GM18502 (cell line): ENCODE data around the gene UTP14A.

Source experiments
- ATAC-seq: cut with Tn5 transposase; IDR thresholded peaks from one replicate; pipeline ENCODE4 v1.9.1; 2021; ENCODE audit warnings: mild to moderate bottlenecking; ENCODE audit not compliant: unreplicated experiment, poor library complexity

Gene UTP14A

DNA sequence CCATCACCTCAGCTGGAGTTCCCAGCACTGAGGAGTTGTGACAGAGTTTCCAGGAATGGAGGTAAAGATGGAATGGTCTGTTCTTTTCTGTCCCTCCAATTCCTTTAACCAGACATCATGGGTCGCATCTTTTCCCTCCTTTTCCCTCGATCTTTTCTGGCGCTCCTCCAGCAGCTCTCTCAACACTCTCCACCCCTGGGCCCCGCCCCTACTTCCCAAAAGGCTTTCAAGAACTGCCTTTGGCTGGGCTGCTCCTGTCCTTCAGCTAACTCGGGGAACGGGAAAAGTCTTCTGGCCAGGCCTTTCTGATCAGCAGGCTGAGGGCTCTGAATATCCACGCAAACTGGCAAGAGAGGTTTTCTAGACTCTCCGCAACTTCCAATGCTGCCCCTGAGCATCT, 34.0 kb downstream of the UTP14A start:
- no peak for ATAC-seq

DNA sequence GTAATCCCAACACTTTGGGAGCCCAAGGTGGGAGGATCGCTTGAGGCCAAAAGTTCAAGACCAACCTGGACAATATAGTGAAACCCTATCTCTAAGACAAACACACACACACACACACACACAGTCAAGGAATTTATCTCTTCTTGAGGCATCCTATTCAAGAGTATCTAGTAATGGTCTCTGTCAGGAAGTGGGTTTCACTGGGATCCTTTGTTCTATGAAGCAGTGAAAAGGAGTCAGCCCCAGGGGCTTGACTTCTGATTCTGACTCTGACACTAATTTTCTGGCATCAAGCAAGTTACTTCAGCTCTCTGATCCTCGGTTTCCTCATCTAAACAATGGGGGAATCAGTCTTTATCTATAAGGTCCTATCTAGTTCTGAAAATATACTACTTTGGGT, 34.8 kb downstream of the UTP14A start:
- ATAC-seq, result no peak

GRCh38 chrX:129945131-129945530, 39.2 kb downstream of the UTP14A start:
- no peak for ATAC-seq

- no peak for ATAC-seq
Measured at GRCh38 chrX:129953334-129953648, 47.3 kb downstream of the UTP14A start.

- no peak for ATAC-seq
Measured at GRCh38 chrX:129953881-129954280, 47.9 kb downstream of the UTP14A start.

- ATAC-seq, result no peak
Measured at GRCh38 chrX:129954804-129955203, 48.8 kb downstream of the UTP14A start.

GRCh38 chrX:129955682-129956081, 49.7 kb downstream of the UTP14A start:
- no peak for ATAC-seq

GRCh38 chrX:129956145-129956544, 50.2 kb downstream of the UTP14A start:
- no peak for ATAC-seq

DNA sequence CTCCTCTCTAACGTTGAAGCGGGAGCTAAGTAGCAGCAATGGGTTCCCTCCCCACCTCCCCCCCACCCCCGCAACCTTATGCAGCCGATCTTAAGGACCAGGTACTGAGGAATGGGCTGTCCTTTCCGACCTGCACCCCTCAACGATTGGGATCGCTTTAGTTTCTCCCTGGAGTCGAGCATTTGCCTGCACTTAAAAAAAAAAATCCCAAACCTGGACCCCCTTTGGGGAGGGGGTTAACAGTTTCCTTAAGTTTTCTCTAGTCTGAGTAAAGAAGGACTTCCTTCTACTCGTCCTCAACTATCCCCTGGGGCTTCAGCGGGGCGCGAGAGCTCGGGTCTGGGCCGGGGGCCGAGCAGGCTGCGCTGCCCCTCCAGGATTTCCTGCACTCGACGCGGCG, 50.8 kb downstream of the UTP14A start:
- no peak for ATAC-seq

DNA sequence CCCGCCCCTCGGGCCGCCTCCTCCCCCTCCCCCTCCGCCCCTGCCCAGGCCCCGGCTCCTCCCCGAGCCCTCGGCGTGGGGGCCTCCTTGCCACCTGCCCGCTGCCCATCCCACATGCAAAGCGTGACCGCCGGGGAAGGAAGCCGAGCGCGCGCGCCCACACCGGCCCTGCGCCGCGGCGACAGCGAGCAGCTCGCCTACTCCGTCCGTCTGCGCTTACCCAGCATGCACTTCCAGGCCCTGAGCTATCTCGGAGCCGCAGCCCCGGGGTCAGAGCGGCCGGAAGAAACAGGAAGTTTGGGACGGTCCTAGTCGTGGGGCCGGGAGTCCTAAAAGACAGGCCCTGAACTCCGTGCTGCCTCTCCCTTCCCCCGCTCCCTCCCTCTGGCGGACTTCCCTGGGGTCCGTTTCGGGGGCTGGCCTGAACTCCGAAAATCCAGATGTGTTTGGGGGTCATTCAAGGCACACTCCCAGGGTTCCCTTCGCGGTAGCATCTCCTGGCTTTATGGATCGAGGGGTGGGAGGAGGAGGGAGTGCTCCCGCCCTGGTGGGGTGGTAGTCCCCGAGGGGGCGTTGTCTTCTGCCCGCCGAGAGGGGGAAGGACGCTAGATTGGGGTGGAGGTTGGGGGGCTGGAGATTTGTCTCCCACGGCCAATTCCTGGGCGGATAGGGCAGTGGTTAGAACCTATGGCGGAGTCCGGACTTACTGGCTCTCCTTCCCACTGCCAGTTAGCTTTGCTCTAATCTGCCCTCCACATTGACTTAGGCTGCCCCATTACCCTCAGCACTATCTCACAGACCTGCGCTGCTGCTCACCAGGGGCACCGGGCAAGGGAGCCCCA, 51.5 kb downstream of the UTP14A start:
- peak; percentile 61 for ATAC-seq

GRCh38 chrX:129958083-129958465, 52.1 kb downstream of the UTP14A start:
- ATAC-seq, result no peak

DNA sequence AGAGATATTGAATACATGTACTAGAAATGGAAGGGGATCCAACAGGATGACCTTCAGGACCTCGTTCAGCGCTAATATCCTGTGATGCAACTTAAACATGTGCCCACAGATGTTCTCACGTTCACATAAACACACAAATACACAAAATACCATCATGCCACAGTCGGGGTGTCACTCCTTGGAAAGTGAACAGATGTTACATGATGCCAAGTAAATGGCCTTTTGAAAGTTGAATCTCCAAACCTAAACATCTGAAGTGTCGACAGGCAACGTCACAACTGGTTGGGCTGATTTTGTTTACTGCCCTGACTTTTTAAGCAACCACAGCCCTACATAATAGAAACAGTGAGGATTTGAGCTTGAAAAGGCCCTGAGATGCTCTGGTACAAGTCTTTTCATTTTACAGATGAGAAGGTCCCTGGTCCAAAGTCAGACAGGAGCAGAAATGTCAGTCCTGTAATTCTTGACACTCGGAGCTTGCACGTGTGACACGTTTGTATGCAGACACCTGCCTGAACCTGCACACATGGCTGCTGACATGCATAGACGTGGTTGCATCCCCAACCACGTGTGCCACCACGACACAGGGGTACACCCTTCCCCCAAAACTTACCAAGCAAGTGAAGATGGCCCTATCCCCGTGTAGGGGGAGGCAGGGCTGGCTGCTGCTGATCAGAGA, 53.0 kb downstream of the UTP14A start:
- no peak for ATAC-seq

GRCh38 chrX:129959493-129959832, 53.5 kb downstream of the UTP14A start:
- no peak for ATAC-seq

DNA sequence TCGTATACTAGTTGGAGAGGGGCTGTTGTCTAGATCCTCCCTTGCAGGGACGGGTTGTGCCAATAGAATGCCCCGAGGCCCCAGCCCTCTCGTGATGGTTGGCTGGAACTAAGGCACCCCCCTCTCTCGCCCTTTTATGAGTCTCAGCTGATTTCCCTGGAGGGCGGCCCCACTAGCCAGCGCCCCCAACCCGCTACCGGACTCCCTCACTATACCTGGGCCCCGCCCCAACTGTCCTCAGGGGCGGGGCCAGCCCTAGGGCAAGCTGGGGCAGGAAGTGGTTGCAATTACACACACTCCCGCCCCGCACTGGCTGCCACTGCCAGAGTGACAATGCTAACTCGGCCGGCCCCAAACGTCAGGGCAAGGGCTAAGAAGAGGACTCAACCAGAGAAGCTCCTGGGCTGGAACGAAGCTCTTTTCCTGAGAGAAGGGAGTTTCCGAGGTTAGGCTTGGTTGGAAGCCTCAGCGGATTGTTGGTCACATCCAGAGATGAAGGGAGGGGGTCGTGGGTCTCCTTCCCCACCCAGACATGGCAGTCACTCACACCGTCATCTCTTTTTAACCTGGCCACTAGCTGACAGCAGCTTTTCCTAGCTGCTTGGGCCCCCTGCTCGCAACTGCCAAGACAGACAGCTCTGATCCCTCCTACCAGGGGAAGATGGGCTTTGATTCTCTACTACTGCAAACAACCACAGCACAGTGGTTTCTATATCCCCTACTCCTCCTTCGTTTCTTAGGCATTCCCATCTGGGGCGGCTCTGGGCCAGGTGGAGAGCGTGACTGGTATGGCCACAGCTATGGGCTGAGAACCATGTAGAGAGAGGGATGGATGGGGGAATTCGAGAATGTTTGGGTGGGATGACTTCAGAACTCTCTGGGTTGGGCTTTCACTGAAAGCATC, 55.5 kb downstream of the UTP14A start:
- peak; percentile 92 for ATAC-seq

DNA sequence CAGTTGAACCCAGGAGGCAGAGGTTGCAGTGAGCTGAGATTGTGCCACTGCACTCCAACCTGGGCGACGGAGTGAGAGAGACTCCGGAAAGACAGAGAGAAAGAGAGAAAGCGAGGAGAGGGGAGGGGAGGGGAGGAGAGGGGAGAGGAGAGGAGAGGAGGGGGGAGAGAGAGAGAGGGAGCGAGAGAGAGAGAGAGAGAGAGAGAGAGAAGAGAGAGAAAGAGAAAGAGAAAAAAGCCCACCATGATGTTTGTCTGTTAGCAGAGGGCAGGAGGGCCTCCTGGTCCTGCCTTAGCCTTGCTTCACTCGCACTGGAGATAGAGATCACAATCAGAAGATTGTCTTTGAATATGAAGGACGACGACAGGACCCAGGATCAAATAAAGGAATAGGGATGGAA, 57.8 kb downstream of the UTP14A start:
- ATAC-seq, result no peak

- no peak for ATAC-seq
Measured at GRCh38 chrX:129965166-129965565, 59.2 kb downstream of the UTP14A start.

DNA sequence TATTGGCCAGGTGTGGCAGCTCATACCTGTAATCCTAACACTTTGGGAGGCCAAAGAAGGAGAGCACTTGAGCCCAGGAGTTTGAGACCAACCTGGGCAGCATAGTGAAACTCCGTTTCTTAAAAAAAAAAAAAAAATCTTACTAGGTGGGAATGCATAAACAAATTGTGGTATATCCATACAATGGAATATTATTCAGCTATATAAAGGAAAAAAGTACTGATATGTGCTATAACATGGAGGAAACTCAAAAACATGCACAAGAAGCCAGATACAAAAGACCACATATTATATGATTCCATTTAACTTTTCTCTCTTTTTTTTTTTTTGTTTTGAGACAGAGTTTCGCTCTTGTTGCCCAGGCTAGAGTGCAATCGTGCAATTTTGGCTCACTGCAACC, 63.0 kb downstream of the UTP14A start:
- ATAC-seq, result no peak

DNA sequence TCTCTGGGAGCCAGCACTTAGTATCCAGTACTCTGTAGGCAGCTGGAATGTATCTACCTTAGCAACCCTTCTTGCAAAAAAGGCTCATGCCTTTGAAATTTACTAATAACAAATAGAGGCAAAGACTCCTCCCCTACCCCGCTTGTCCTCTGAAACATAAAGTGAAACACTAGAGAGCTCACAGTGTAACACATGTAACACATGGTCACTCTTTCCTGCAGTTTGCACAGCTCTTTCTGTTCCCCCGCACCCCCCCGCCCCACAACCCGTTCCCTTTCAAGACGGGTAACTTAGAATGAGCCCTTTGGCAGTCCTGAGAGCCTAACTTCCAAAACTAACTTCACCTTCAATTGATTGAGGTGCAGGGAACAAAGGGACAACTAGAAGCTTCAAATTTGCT, 70.5 kb downstream of the UTP14A start:
- no peak for ATAC-seq
